Adrenal gland (tissue), 5 donors: ENCODE results near the gene ASTL.

ENCODE experiments used
- POLR2A ChIP-seq, 2 donors: fragments of 450-650 bp; IDR thresholded peaks; one replicate each; pipeline ENCODE4 v1.6.1; 2017; ENCODE audit warnings: antibody characterized with exemption in 2 of 2, mild to moderate bottlenecking in 2 of 2, moderate library complexity in 1 of 2
- TF ChIP-seq, protein P1 (sequence below), 6 experiments: fragments of 450-650 bp in 4 of 6; fragments of 200-600 bp in 2 of 6; sonication (generic) in 1 of 6; IDR thresholded peaks; 1 replicate in 5 of 6; 2 replicates in 1 of 6; pipeline versions ENCODE4 v1.5.1 to v1.8.0; 2016 to 2021; ENCODE audit warnings: antibody characterized with exemption in 6 of 6, mild to moderate bottlenecking in 2 of 6, moderate library complexity in 1 of 6
- donor health status: DM: no; HTN: no; CAD: no.

- TF ChIP-seq, protein P1, sequence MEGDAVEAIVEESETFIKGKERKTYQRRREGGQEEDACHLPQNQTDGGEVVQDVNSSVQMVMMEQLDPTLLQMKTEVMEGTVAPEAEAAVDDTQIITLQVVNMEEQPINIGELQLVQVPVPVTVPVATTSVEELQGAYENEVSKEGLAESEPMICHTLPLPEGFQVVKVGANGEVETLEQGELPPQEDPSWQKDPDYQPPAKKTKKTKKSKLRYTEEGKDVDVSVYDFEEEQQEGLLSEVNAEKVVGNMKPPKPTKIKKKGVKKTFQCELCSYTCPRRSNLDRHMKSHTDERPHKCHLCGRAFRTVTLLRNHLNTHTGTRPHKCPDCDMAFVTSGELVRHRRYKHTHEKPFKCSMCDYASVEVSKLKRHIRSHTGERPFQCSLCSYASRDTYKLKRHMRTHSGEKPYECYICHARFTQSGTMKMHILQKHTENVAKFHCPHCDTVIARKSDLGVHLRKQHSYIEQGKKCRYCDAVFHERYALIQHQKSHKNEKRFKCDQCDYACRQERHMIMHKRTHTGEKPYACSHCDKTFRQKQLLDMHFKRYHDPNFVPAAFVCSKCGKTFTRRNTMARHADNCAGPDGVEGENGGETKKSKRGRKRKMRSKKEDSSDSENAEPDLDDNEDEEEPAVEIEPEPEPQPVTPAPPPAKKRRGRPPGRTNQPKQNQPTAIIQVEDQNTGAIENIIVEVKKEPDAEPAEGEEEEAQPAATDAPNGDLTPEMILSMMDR (IDR thresholded peaks at IDR 0.05): no peak
- no peak for TF ChIP-seq POLR2A (IDR thresholded peaks at IDR 0.05)
Measured at GRCh38 chr2:96180521-96180920, 42.2 kb upstream of the ASTL start.
